Right lobe of liver (tissue), 6 donors: Measurements from ENCODE around the gene RABGAP1. TPM values are rescaled to one million over a fixed set of nuclear protein-coding genes. Genes with fewer than 3 reads are reported as not detected.

Experiments used
- ATAC-seq, 4 donors: fragments of 200-7000 bp; cut with Tn5 transposase; one replicate each; pipeline ENCODE4 v1.9.1; 2020; ENCODE audit warnings: mild to moderate bottlenecking in 4 of 4, moderate library complexity in 4 of 4
- DNase-seq, 3 donors: peaks; one replicate each; pipeline ENCODE4 v3.0.0-alpha.2; 2020
- H3K27ac ChIP-seq, 3 donors: fragments of 200-600 bp; one replicate each; pipeline ENCODE4 v1.8.0; 2022
- H3K27me3 ChIP-seq, 2 donors: fragments of 200-600 bp; one replicate each; pipeline ENCODE4 v1.8.0; 2022
- H3K36me3 ChIP-seq, 4 donors: fragments of 200-600 bp; sonication (generic) in 1 of 4; one replicate each; pipeline versions ENCODE4 v1.5.1 to v1.8.0; 2017 to 2022; ENCODE audit warnings: control low read depth in 1 of 4
- H3K4me1 ChIP-seq, 4 donors: fragments of 200-600 bp; sonication (generic) in 1 of 4; one replicate each; pipeline versions ENCODE4 v1.5.1 to v1.8.0; 2017 to 2022; ENCODE audit warnings: control low read depth in 1 of 4
- H3K4me3 ChIP-seq, 3 donors: fragments of 200-600 bp; one replicate each; pipeline ENCODE4 v1.8.0; 2022
- H3K9me3 ChIP-seq, 4 donors: fragments of 200-600 bp; sonication (generic) in 1 of 4; one replicate each; pipeline versions ENCODE4 v1.5.1 to v1.8.0; 2017 to 2022; ENCODE audit warnings: control low read depth in 1 of 4
- POLR2A ChIP-seq: fragments of 450-650 bp; IDR thresholded peaks from one replicate; pipeline ENCODE4 v1.6.1; 2017; ENCODE audit warnings: antibody characterized with exemption, mild to moderate bottlenecking
- WGBS: methylation state at CpG from one replicate; pipeline ENCODE4 v1.1.6; 2018; ENCODE audit warnings: low coverage, low lambda C conversion rate; ENCODE audit not compliant: insufficient coverage; ENCODE audit errors: missing lambda C conversion rate; 5-methylcytosine and 5-hydroxymethylcytosine counted together
- intact Hi-C, 2 donors: fragments of 100-400 bp; cut with DNase I; formaldehyde crosslinking; loops; one replicate each; pipeline versions ENCODE4 v1.11.2 to v1.14.1; 2022
- total RNA-seq, 6 experiments: library from RNA; depleted of rRNA in 2 of 6; stranded (reverse); fragments of >200 nt in 2 of 6; fragmentation: NEBNext Ultra II Directional in 3 of 6; extraction: Animal tissue kit (Norgen Biotek cat#: 25700) in 3 of 6; gene quantifications; one replicate each; pipeline versions ENCODE4 v1.1.0 to v1.2.4, GENCODE V29; 2016 to 2023
- TF ChIP-seq, protein P1 (sequence below), 4 donors: fragments of 200-600 bp in 3 of 4; fragments of 450-650 bp in 1 of 4; IDR thresholded peaks; one replicate each; pipeline versions ENCODE4 v1.5.1 to v1.8.0; 2016 to 2022; ENCODE audit warnings: antibody characterized with exemption in 4 of 4, mild to moderate bottlenecking in 2 of 4
- donor health status: DM: no; HTN: yes; CAD: no.
- donor health status: DM: no; HTN: no; CAD: no.
- donor health status: DM: no; HTN: no; CAD: no.
- donor health status: DM: no; HTN: yes; CAD: no.
- donor health status: DM: no; HTN: yes; CAD: no.

The RABGAP1 gene
- total RNA-seq, 6 experiments from 2014 or later = 11.4 to 15.4 (median 13.5) TPM

DNA sequence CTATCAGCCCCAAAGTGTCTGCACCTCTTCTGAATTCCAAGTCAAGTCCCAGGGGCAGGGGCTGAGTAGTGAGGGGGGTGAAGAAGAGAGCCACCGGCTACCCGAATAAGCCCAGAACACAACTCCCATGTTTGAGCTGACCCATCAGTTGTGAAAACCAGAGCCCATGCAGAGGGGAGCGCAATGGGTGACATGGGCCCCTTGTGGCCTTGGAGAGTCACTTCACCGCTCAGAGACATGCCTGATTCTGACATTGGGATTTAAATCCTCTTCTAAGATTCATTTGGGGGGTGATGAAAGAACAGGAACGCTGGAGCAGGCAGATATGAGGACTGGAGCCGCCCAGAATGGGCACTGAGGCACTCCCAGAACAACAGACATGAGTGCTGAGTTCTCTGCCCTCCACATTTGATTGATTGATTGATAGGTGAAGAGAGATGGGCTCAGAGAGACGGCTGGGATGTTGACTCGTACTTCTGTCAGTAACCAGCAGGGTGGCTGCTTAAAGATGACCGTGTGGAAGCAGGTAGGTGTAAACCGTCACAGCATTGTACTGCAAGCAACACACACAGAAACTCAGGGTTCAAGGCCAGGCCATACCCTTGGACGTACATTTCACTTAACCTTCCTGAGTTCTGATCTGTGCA is 166.9 kb downstream of the RABGAP1 start:
- intact Hi-C loops = loop anchor here in 1 of 2 donors (10.0 kb wide), 1 partner anchor 237 kb away; no protein-coding TSS in a partner anchor
- 81% methylated on average over 4 of the region's 11 CpGs for WGBS

DNA sequence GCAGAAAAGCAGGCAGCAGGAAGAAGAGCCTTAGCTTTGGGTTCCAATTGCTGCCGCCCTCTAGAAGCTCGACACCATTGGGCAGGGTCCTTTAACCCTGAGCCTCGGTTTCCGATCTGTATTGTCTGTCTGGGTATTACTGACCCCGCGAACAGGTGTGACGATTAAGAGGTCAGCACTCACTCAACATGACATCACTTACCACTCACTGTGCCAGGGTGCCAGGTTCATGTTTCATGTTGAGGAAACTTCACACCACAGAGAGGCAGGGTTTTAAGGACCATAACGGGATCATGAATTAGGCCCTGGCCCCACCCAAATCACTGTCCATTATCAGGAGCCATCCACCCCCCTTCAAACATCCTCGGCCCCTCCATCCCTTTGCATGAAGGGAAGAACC is 168.2 kb downstream of the RABGAP1 start:
- no peak overlapping the region for H3K4me3 ChIP-seq
- DNase-seq = no peak
- H3K27ac ChIP-seq = peak overlapping the region in 2 of 3 donors; percentile 47 to 63
- WGBS = 78% methylated on average over 6 of the region's 9 CpGs
- no peak for ATAC-seq
- H3K36me3 ChIP-seq = peaks cover 0 to 5% (median 2%) of the 10 kb centered on the region in 4 donors
- TF ChIP-seq, protein P1, sequence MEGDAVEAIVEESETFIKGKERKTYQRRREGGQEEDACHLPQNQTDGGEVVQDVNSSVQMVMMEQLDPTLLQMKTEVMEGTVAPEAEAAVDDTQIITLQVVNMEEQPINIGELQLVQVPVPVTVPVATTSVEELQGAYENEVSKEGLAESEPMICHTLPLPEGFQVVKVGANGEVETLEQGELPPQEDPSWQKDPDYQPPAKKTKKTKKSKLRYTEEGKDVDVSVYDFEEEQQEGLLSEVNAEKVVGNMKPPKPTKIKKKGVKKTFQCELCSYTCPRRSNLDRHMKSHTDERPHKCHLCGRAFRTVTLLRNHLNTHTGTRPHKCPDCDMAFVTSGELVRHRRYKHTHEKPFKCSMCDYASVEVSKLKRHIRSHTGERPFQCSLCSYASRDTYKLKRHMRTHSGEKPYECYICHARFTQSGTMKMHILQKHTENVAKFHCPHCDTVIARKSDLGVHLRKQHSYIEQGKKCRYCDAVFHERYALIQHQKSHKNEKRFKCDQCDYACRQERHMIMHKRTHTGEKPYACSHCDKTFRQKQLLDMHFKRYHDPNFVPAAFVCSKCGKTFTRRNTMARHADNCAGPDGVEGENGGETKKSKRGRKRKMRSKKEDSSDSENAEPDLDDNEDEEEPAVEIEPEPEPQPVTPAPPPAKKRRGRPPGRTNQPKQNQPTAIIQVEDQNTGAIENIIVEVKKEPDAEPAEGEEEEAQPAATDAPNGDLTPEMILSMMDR (IDR thresholded peaks at IDR 0.05) = no peak
- no peak for TF ChIP-seq POLR2A
- H3K27me3 ChIP-seq = no peaks in the 10 kb centered on the region
- intact Hi-C loops = loop anchor here in 1 of 2 donors (10.0 kb wide), 1 partner anchor 236 kb away; no protein-coding TSS in a partner anchor
- H3K4me1 ChIP-seq = peaks cover 0 to 12% (median 5%) of the 10 kb centered on the region in 4 donors
- no peaks in the 10 kb centered on the region for H3K9me3 ChIP-seq

More for the DNA sequence above, 166.9 kb downstream of the RABGAP1 start:
- Histone ChIP-seq H3K4me1 (peaks cover 0 to 12% (median 5%) of the 10 kb centered on the region in 4 donors), H3K36me3 (peaks cover 0 to 10% (median 2%) of the 10 kb centered on the region in 4 donors), H3K27me3 (no peaks in the 10 kb centered on the region), H3K9me3 (no peaks in the 10 kb centered on the region), H3K27ac (no peak overlapping the region), H3K4me3 (no peak overlapping the region)
- ATAC-seq (no peak), DNase-seq (no peak)
- TF ChIP-seq, protein P1 (IDR thresholded peaks at IDR 0.05) = no peak
- no peak for TF ChIP-seq POLR2A

DNA sequence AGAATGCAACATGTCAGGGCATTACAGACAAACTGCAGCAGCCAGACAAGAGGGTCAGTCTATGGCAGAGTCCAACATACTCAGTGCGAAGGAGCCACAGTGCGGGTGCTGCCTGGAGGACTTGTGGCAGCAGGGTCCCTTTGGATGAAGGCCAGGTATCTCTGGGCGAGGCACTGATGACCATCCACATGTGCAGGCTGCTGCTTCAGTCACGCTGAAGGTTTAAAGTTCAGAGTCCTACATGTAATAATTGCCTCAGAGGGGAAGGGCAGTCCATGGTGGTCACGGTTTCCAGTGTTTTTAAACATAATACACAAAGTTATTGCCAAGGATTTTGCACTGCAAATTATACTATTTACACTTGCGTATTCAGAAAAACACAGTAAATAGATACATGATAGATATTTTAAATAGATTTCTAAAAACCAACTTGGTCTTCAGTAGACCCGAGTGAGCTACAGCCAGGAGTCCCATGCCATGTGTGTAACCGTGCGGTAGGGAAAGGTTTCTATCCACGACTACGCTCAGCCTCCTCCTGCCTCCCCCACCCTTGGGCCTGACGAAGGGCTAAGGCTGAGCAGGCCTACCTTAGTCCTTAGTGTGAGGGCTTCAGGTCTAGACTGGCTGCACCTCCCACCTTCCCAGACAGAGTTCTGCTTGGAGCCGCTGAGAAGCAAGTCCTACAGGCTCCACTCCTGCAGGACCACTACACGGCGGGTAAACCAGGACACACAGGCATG is 168.9 kb downstream of the RABGAP1 start:
- peak; percentile 73 to 88 (median 78) for ATAC-seq
- H3K27ac ChIP-seq = peak overlapping the region in 2 of 3 donors; percentile 47 to 63

GRCh38 chr9:123111427-123112014 is 170.7 kb downstream of the RABGAP1 start:
- DNase-seq (no peak), ATAC-seq (no peak)
- 60% methylated on average over 5 of the region's 8 CpGs for WGBS

More for the DNA sequence above, 168.9 kb downstream of the RABGAP1 start:
- TF ChIP-seq POLR2A = no peak
- TF ChIP-seq, protein P1 (IDR thresholded peaks at IDR 0.05) = no peak
- intact Hi-C loops = loop anchor here in 1 of 2 donors (10.0 kb wide), 1 partner anchor 235 kb away; no protein-coding TSS in a partner anchor
- peaks cover 0 to 12% (median 5%) of the 10 kb centered on the region in 4 donors for H3K4me1 ChIP-seq
- 41% methylated on average over 6 of the region's 15 CpGs for WGBS
- H3K4me3 ChIP-seq = no peak overlapping the region
- no peaks in the 10 kb centered on the region for H3K9me3 ChIP-seq
- H3K36me3 ChIP-seq = peaks cover 0 to 5% (median 0%) of the 10 kb centered on the region in 4 donors
- peak in 2 of 3 donors; percentile 48 to 82 for DNase-seq
- no peaks in the 10 kb centered on the region for H3K27me3 ChIP-seq

More at GRCh38 chr9:123111427-123112014, 170.7 kb downstream of the RABGAP1 start:
- peaks cover 0 to 5% (median 0%) of the 10 kb centered on the region in 4 donors for H3K36me3 ChIP-seq
- intact Hi-C loops = no loop called here
- no peak overlapping the region for H3K27ac ChIP-seq
- peaks cover 0 to 12% (median 5%) of the 10 kb centered on the region in 4 donors for H3K4me1 ChIP-seq
- no peaks in the 10 kb centered on the region for H3K9me3 ChIP-seq
- H3K27me3 ChIP-seq = no peaks in the 10 kb centered on the region
- no peak for TF ChIP-seq POLR2A
- TF ChIP-seq, protein P1 (IDR thresholded peaks at IDR 0.05) = no peak
- H3K4me3 ChIP-seq = no peak overlapping the region
